BLaER1 treated with 17β-estradiol and CSF1 and Interleukin-3, amounts not matched to agents 10 nM and 100 nM (cell line): ENCODE data around the gene ZP1.

Source experiments
- H3K27ac ChIP-seq, 11 experiments: shearing (Covaris generic); formaldehyde crosslinking; 2 replicates each; pipeline ENCODE4 v1.8.1; 2022
- H3K27me3 ChIP-seq, 11 experiments: shearing (Covaris generic); formaldehyde crosslinking; 2 replicates each; pipeline ENCODE4 v1.8.1; 2022
- H3K36me3 ChIP-seq, 11 experiments: shearing (Covaris generic); formaldehyde crosslinking; 2 replicates each; pipeline ENCODE4 v1.8.1; 2022
- H3K4me1 ChIP-seq, 10 experiments: shearing (Covaris generic); formaldehyde crosslinking; 2 replicates each; pipeline ENCODE4 v1.8.1; 2022
- H3K4me2 ChIP-seq, 11 experiments: shearing (Covaris generic); formaldehyde crosslinking; 2 replicates each; pipeline ENCODE4 v1.8.1; 2022
- H3K4me3 ChIP-seq, 10 experiments: shearing (Covaris generic); formaldehyde crosslinking; 2 replicates each; pipeline ENCODE4 v1.8.1; 2022
- H3K9ac ChIP-seq, 11 experiments: shearing (Covaris generic); formaldehyde crosslinking; 2 replicates each; pipeline ENCODE4 v1.8.1; 2022
- H3K9me3 ChIP-seq, 11 experiments: shearing (Covaris generic); formaldehyde crosslinking; replicated peaks in 1 of 11; 2 replicates each; pipeline ENCODE4 v1.8.1; 2022
- H4K20me1 ChIP-seq, 11 experiments: shearing (Covaris generic); formaldehyde crosslinking; 2 replicates each; pipeline ENCODE4 v1.8.1; 2022
- Cebpa-rat ChIP-seq, 11 experiments: shearing (Covaris generic); IDR thresholded peaks; 2 replicates each; pipeline ENCODE4 v1.8.1; 2022

The ZP1 gene

GRCh38 chr11:60855726-60856633 is 11.4 kb upstream of the ZP1 start, which contains the start of gene PTGDR2:
Gene PTGDR2 (minus strand): TSS chr11:60855950. CDS start chr11:60853722, 2,228 bp downstream.
- Histone ChIP-seq H3K4me3 (0 out of 20 replicates have a peak within 1 kb of the TSS, but pooled peaks of 1 of the 10 experiments have one; percentile 3), H3K9me3 (peaks cover 0 to 12% (median 5%) of the 10 kb centered on the region in 11 experiments; a peak in 6 of 22 replicates), H3K36me3 (peaks cover 22 to 28% (median 26%) of the 10 kb centered on the region in 11 experiments), H3K27me3 (no peaks in the 10 kb centered on the region), H3K4me1 (peaks cover 69 to 82% (median 81%) of the 10 kb centered on the region in 10 experiments), H3K27ac (peak within 1 kb of the TSS in 8 of 11 experiments; percentile 10 to 61 (median 38); a peak in 10 of 22 replicates), H3K9ac (peak within 1 kb of the TSS in 9 of 11 experiments; percentile 10 to 69 (median 50); a peak in 14 of 22 replicates), H4K20me1 (peaks cover 0 to 18% (median 0%) of the 10 kb centered on the region in 11 experiments; a peak in 5 of 22 replicates), H3K4me2 (peak within 1 kb of the TSS; percentile 55 to 87 (median 79))
- TF ChIP-seq Cebpa-rat (IDR thresholded peaks at IDR 0.05) = no peak

DNA sequence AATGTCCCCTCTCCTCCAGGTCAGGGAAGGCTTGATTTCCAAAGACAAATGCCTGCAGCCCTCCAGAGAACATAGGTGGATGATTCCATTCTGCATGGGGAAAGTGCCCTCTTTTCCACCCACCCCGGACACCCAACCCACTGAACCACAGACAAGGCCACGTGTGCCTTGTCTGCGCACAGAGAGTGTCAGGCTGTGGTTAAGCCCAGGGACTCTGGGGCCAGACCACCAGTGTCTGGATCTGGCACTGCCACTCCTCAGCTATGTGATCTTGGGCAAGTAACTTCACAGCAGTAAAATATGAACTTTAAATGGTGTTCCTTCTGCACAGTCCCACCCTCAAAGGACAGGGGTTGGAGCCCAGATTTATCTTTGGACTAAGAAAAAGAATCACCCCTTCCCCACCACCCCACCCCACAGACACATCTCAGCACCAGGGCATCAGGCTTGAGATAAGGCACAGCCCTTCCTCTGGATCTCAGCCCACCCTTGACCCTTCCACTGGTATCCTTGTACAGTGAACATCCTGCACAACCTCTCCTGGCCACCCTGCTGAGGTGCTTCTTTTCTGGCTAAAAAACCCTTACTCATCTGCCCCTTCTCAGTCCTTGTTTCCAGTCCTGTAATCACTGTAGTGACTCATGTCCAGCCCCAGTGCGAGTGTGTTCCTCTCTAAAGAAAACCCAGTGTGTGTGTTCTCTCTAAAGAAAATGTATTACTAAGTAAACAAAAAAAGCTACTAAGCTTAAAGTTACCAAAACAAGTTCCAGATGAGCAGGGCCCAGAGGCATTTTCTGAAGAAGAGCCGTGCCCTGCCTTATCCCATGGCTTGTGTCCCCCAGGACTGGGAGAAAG is 9.7 kb upstream of the ZP1 start:
- Histone ChIP-seq H4K20me1 (peaks cover 0 to 10% (median 0%) of the 10 kb centered on the region in 11 experiments; a peak in 3 of 22 replicates), H3K9me3 (peaks cover 0 to 8% (median 2%) of the 10 kb centered on the region in 11 experiments; a peak in 6 of 22 replicates), H3K27me3 (peaks cover 0 to 3% (median 0%) of the 10 kb centered on the region in 11 experiments; a peak in 1 of 22 replicates), H3K4me1 (peaks cover 74 to 98% (median 95%) of the 10 kb centered on the region in 10 experiments), H3K36me3 (peaks cover 6 to 12% (median 10%) of the 10 kb centered on the region in 11 experiments), H3K4me2 (peak overlapping the region; percentile 55 to 87 (median 79)), H3K9ac (peak overlapping the region in 3 of 11 experiments; percentile 12 to 39 (median 20); a peak in 3 of 22 replicates), H3K4me3 (no peak overlapping the region), H3K27ac (peak overlapping the region in 8 of 11 experiments; percentile 12 to 77 (median 50); a peak in 13 of 22 replicates)
- TF ChIP-seq Cebpa-rat (IDR thresholded peaks at IDR 0.05) = no peak

DNA sequence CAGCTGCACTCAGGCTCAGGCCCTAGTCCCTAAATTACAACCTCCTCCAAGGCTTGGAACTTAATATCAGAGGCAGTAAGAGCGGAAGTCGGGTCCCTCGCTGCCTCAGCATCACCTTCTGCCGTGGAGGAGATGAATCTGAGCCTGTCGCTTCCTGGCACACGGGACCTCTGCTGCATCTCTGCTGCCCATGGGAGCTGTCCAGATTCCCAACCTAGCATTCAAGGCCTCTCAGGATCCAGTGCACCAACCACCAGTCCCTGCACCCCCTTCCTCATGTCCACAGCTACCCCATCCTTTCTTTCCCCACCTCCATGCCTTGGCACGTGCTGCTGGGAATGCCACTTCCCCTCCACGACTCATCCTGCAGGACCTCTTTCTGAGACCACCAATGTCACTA is 9.1 kb upstream of the ZP1 start:
- Histone ChIP-seq H3K4me3 (no peak overlapping the region), H3K36me3 (peaks cover 0 to 6% (median 4%) of the 10 kb centered on the region in 11 experiments; a peak in 15 of 22 replicates), H3K9me3 (peaks cover 0 to 2% (median 0%) of the 10 kb centered on the region in 11 experiments; a peak in 4 of 22 replicates), H3K27ac (peak overlapping the region in 8 of 11 experiments; percentile 12 to 77 (median 50); a peak in 12 of 22 replicates), H3K27me3 (peaks cover 0 to 3% (median 0%) of the 10 kb centered on the region in 11 experiments; a peak in 1 of 22 replicates), H3K4me1 (peaks cover 74 to 99% (median 93%) of the 10 kb centered on the region in 10 experiments), H4K20me1 (peaks cover 0 to 7% (median 0%) of the 10 kb centered on the region in 11 experiments; a peak in 3 of 22 replicates), H3K4me2 (peak overlapping the region; percentile 55 to 87 (median 79)), H3K9ac (peak overlapping the region in 5 of 11 experiments; percentile 1 to 39 (median 20); a peak in 3 of 22 replicates)
- no peak for TF ChIP-seq Cebpa-rat (IDR thresholded peaks at IDR 0.05)

GRCh38 chr11:60858731-60859464 is 8.4 kb upstream of the ZP1 start:
- H3K27ac ChIP-seq = peak overlapping the region in 9 of 11 experiments; percentile 26 to 77 (median 49); a peak in 16 of 22 replicates
- no peaks in the 10 kb centered on the region for H3K9me3 ChIP-seq
- no peaks in the 10 kb centered on the region for H3K36me3 ChIP-seq
- peaks cover 70 to 97% (median 87%) of the 10 kb centered on the region in 10 experiments for H3K4me1 ChIP-seq
- peaks cover 0 to 3% (median 0%) of the 10 kb centered on the region in 11 experiments; a peak in 1 of 22 replicates for H3K27me3 ChIP-seq
- peak overlapping the region; percentile 55 to 87 (median 79) for H3K4me2 ChIP-seq
- no peak overlapping the region for H3K4me3 ChIP-seq
- H4K20me1 ChIP-seq = peaks cover 0 to under 1% (median 0%) of the 10 kb centered on the region in 11 experiments; a peak in 1 of 22 replicates
- peak overlapping the region in 4 of 11 experiments; percentile 1 to 39 (median 28); a peak in 6 of 22 replicates for H3K9ac ChIP-seq
- no peak for TF ChIP-seq Cebpa-rat (IDR thresholded peaks at IDR 0.05)

GRCh38 chr11:60859616-60860250 is 7.6 kb upstream of the ZP1 start:
- Histone ChIP-seq H3K4me1 (peaks cover 62 to 97% (median 87%) of the 10 kb centered on the region in 10 experiments), H3K4me2 (peak overlapping the region; percentile 31 to 87 (median 79); a peak in 21 of 22 replicates), H3K36me3 (no peaks in the 10 kb centered on the region), H3K9ac (peak overlapping the region in 4 of 11 experiments; percentile 40 to 67 (median 54); a peak in 6 of 22 replicates), H3K27ac (peak overlapping the region in 6 of 11 experiments; percentile 39 to 79 (median 72); a peak in 11 of 22 replicates), H4K20me1 (no peaks in the 10 kb centered on the region), H3K4me3 (no peak overlapping the region), H3K27me3 (peaks cover 0 to 3% (median 0%) of the 10 kb centered on the region in 11 experiments; a peak in 1 of 22 replicates), H3K9me3 (no peaks in the 10 kb centered on the region)
- TF ChIP-seq Cebpa-rat (IDR thresholded peaks at IDR 0.05) = no peak

GRCh38 chr11:60860943-60861342 is 6.4 kb upstream of the ZP1 start:
- peak overlapping the region in 1 of 10 experiments; percentile 27; a peak in 2 of 20 replicates for H3K4me3 ChIP-seq
- TF ChIP-seq Cebpa-rat (IDR thresholded peaks at IDR 0.05) = peak in 2 of 11 experiments; percentile 55 to 70; a peak in 4 of 22 replicates
- no peaks in the 10 kb centered on the region for H3K36me3 ChIP-seq
- H4K20me1 ChIP-seq = no peaks in the 10 kb centered on the region
- peak overlapping the region; percentile 40 to 87 (median 79) for H3K4me2 ChIP-seq
- peak overlapping the region in 9 of 11 experiments; percentile 17 to 79 (median 66); a peak in 16 of 22 replicates for H3K27ac ChIP-seq
- H3K4me1 ChIP-seq = peaks cover 51 to 93% (median 83%) of the 10 kb centered on the region in 10 experiments
- H3K27me3 ChIP-seq = peaks cover 0 to 3% (median 0%) of the 10 kb centered on the region in 11 experiments; a peak in 1 of 22 replicates
- H3K9ac ChIP-seq = peak overlapping the region in 6 of 11 experiments; percentile 21 to 67 (median 50); a peak in 9 of 22 replicates
- H3K9me3 ChIP-seq = no peaks in the 10 kb centered on the region

- peak overlapping the region in 10 of 11 experiments; percentile 40 to 87 (median 74); a peak in 12 of 22 replicates for H3K4me2 ChIP-seq
- peak overlapping the region in 3 of 11 experiments; percentile 14 to 77 (median 70); a peak in 3 of 22 replicates for H3K27ac ChIP-seq
- peaks cover 41 to 92% (median 81%) of the 10 kb centered on the region in 10 experiments for H3K4me1 ChIP-seq
- no peak overlapping the region for H3K4me3 ChIP-seq
- no peak overlapping the region for H3K9ac ChIP-seq
- H4K20me1 ChIP-seq = no peaks in the 10 kb centered on the region; a peak in 1 of 22 replicates
- H3K36me3 ChIP-seq = no peaks in the 10 kb centered on the region
- H3K9me3 ChIP-seq = no peaks in the 10 kb centered on the region
- peaks cover 0 to 3% (median 0%) of the 10 kb centered on the region in 11 experiments; a peak in 1 of 22 replicates for H3K27me3 ChIP-seq
- no peak for TF ChIP-seq Cebpa-rat (IDR thresholded peaks at IDR 0.05)
These were observed 5.2 kb upstream of the ZP1 start for GRCh38 chr11:60862171-60862570.
